ENCODE data around the gene SUSD1. TPM values are rescaled to one million over a fixed set of nuclear protein-coding genes. Genes with fewer than 3 reads are reported as not detected.

The SUSD1 gene
- total RNA-seq, 4 donors from 2014 or later, result 9.5 to 17.3 (median 13.6) TPM

GRCh38 chr9:112047538-112048066 is 127.5 kb downstream of the SUSD1 start:
- intact Hi-C loops (cut with DNase I), result no loop called here
- TF ChIP-seq CTCF (IDR thresholded peaks at IDR 0.05) (no peak), POLR2A (IDR thresholded peaks at IDR 0.05) (no peak)

GRCh38 chr9:112046181-112046580 is 128.9 kb downstream of the SUSD1 start:
- TF ChIP-seq CTCF (IDR thresholded peaks at IDR 0.05), result no peak
- TF ChIP-seq POLR2A (IDR thresholded peaks at IDR 0.05), result no peak
- DNase-seq, result no peak
- intact Hi-C loops (cut with DNase I), result no loop called here
- no peaks in the 10 kb centered on the region for H3K27me3 ChIP-seq
- no peaks in the 10 kb centered on the region for H3K36me3 ChIP-seq
- peaks cover 7 to 11% of the 10 kb centered on the region in 2 donors for H3K4me1 ChIP-seq
- no peaks in the 10 kb centered on the region for H3K9me3 ChIP-seq
- H3K27ac ChIP-seq, result no peak overlapping the region
- no peak overlapping the region for H3K4me3 ChIP-seq (replicated peaks in 1 of 3)

More at GRCh38 chr9:112047538-112048066, 127.5 kb downstream of the SUSD1 start:
- peaks cover 7 to 11% of the 10 kb centered on the region in 2 donors for H3K4me1 ChIP-seq
- no peak for DNase-seq
- no peak overlapping the region for H3K27ac ChIP-seq
- no peak overlapping the region for H3K4me3 ChIP-seq (replicated peaks in 1 of 3)
- H3K9me3 ChIP-seq, result no peaks in the 10 kb centered on the region
- H3K27me3 ChIP-seq, result no peaks in the 10 kb centered on the region
- no peaks in the 10 kb centered on the region for H3K36me3 ChIP-seq

- no peak overlapping the region for H3K27ac ChIP-seq
- H3K4me3 ChIP-seq (replicated peaks in 1 of 3), result no peak overlapping the region
- peaks cover 0 to 2% of the 10 kb centered on the region in 2 donors for H3K4me1 ChIP-seq
- H3K27me3 ChIP-seq, result no peaks in the 10 kb centered on the region
- no peaks in the 10 kb centered on the region for H3K9me3 ChIP-seq
- DNase-seq, result no peak
- no peak for TF ChIP-seq CTCF (IDR thresholded peaks at IDR 0.05)
- TF ChIP-seq POLR2A (IDR thresholded peaks at IDR 0.05), result no peak
- intact Hi-C loops (cut with DNase I), result no loop called here
- 93 to 97% methylated on average over 4 of the region's 4 CpGs for WGBS, 2 donors
- H3K36me3 ChIP-seq, result no peaks in the 10 kb centered on the region
Measured at GRCh38 chr9:112044881-112045280, 130.2 kb downstream of the SUSD1 start.

GRCh38 chr9:112044186-112044585 is 130.9 kb downstream of the SUSD1 start:
- intact Hi-C loops (cut with DNase I), result no loop called here
- Histone ChIP-seq H3K9me3 (no peaks in the 10 kb centered on the region), H3K4me1 (no peaks in the 10 kb centered on the region), H3K36me3 (no peaks in the 10 kb centered on the region), H3K27ac (no peak overlapping the region), H3K27me3 (no peaks in the 10 kb centered on the region), H3K4me3 (replicated peaks in 1 of 3) (no peak overlapping the region)
- DNase-seq, result no peak
- TF ChIP-seq POLR2A (IDR thresholded peaks at IDR 0.05) (no peak), CTCF (IDR thresholded peaks at IDR 0.05) (no peak)

- TF ChIP-seq CTCF (IDR thresholded peaks at IDR 0.05) (no peak), POLR2A (IDR thresholded peaks at IDR 0.05) (no peak)
- H3K36me3 ChIP-seq, result no peaks in the 10 kb centered on the region
- H3K27me3 ChIP-seq, result no peaks in the 10 kb centered on the region
- intact Hi-C loops (cut with DNase I), result no loop called here
- no peak overlapping the region for H3K4me3 ChIP-seq (replicated peaks in 1 of 3)
- H3K9me3 ChIP-seq, result no peaks in the 10 kb centered on the region
- H3K27ac ChIP-seq, result no peak overlapping the region
- 88 to 93% methylated on average over 1 of the region's 1 CpG for WGBS, 2 donors
- no peak for DNase-seq
- no peaks in the 10 kb centered on the region for H3K4me1 ChIP-seq
Measured at GRCh38 chr9:112043423-112043822, 131.7 kb downstream of the SUSD1 start.
